PC-3 (cell line): Measurements from ENCODE around the gene CERK. TPM values are rescaled to one million over a fixed set of nuclear protein-coding genes. Genes with fewer than 3 reads are reported as not detected.
"Not testable (repeated sequence)": the region's sequence is repeated elsewhere in the genome, so short reads cannot be mapped to it uniquely, and the experiment has no call there.

Experiments
- ATAC-seq: fragments of 200-7000 bp; cut with Tn5 transposase; 2 replicates; pipeline ENCODE4 v1.9.1; 2020; ENCODE audit warnings: mild to moderate bottlenecking, moderate library complexity
- BruUV-seq: library from RNA; stranded (reverse); fragments of 400-500 nt; replicated peaks from 2 replicates; lab custom pipeline; 2021; lab: Mats Ljungman, UMichigan
- CTCF ChIA-PET: fragments of 300-600 bp; sonication (Branson Sonifier 250); formaldehyde crosslinking; loops from one replicate; lab custom pipeline; 2022; ENCODE audit warnings: antibody characterized with exemption; lab: Charles Lee
- POLR2A ChIA-PET: fragments of 300-600 bp; sonication (Branson Sonifier 250); formaldehyde crosslinking; loops from one replicate; lab custom pipeline; 2022; ENCODE audit warnings: antibody characterized with exemption; ENCODE audit not compliant: unreplicated experiment; lab: Charles Lee
- DNase-seq: peaks from one replicate; pipeline ENCODE4 v3.0.0-alpha.2; 2015
- H2AFZ ChIP-seq: fragments of 300-600 bp; sonication (generic); 2 replicates; pipeline ENCODE4 v1.6.0; 2016; ENCODE audit warnings: antibody characterized with exemption, low read length
- H3F3A ChIP-seq: fragments of 300-600 bp; sonication (generic); one replicate; pipeline ENCODE4 v1.6.0; 2017; ENCODE audit warnings: antibody characterized with exemption, low read length, control low read depth, mild to moderate bottlenecking; ENCODE audit not compliant: unreplicated experiment
- H3K27ac ChIP-seq: fragments of 300-600 bp; sonication (generic); 2 replicates; pipeline ENCODE4 v1.5.1; 2016; ENCODE audit warnings: mild to moderate bottlenecking, low read length
- H3K27me3 ChIP-seq: fragments of 300-600 bp; sonication (generic); 2 replicates; pipeline ENCODE4 v1.6.1; 2016; ENCODE audit warnings: low read length, mixed read lengths
- H3K36me3 ChIP-seq: fragments of 300-600 bp; sonication (generic); 2 replicates; pipeline ENCODE4 v1.6.1; 2016; ENCODE audit warnings: low read depth, mixed run types, low read length, mixed read lengths
- H3K4me1 ChIP-seq: fragments of 300-600 bp; sonication (generic); 2 replicates; pipeline ENCODE4 v1.5.1; 2016; ENCODE audit warnings: low read length; ENCODE audit not compliant: insufficient read depth
- H3K4me2 ChIP-seq: fragments of 300-600 bp; sonication (generic); 2 replicates; pipeline ENCODE4 v1.6.0; 2016; ENCODE audit warnings: low read length
- H3K4me3 ChIP-seq: fragments of 300-600 bp; sonication (generic); 2 replicates; pipeline ENCODE4 v1.5.1; 2016; ENCODE audit warnings: mild to moderate bottlenecking, low read length, mixed read lengths
- H3K79me2 ChIP-seq: fragments of 300-600 bp; sonication (generic); 2 replicates; pipeline ENCODE4 v1.6.1; 2017; ENCODE audit warnings: low read length, mixed read lengths
- H3K9ac ChIP-seq: fragments of 300-600 bp; sonication (generic); 2 replicates; pipeline ENCODE4 v1.6.0; 2016; ENCODE audit warnings: mild to moderate bottlenecking, low read length
- H3K9me2 ChIP-seq: fragments of 300-600 bp; sonication (generic); replicated peaks from 2 replicates; pipeline ENCODE4 v1.6.1; 2016; ENCODE audit warnings: mixed run types, low read length, mixed read lengths
- H3K9me3 ChIP-seq: fragments of 300-600 bp; sonication (generic); 2 replicates; pipeline ENCODE4 v1.6.1; 2016; ENCODE audit warnings: low read length, mixed read lengths
- H4K20me1 ChIP-seq: fragments of 300-600 bp; sonication (generic); 2 replicates; pipeline ENCODE4 v1.6.1; 2016; ENCODE audit warnings: low read length, mixed read lengths
- CTCF ChIP-seq: fragments of 300-600 bp; sonication (generic); conservative IDR thresholded peaks from 2 replicates; pipeline ENCODE4 v1.5.1; 2017; ENCODE audit warnings: antibody characterized with exemption, low read depth, mild to moderate bottlenecking, low read length
- EZH2 ChIP-seq: fragments of 300-600 bp; sonication (generic); IDR thresholded peaks from one replicate; pipeline ENCODE4 v1.6.1; 2017; ENCODE audit warnings: antibody characterized with exemption, mild to moderate bottlenecking, low read length; ENCODE audit not compliant: unreplicated experiment
- EZH2phosphoT487 ChIP-seq: fragments of 300-600 bp; sonication (generic); IDR thresholded peaks from 2 replicates; pipeline ENCODE4 v1.6.1; 2018; ENCODE audit warnings: mild to moderate bottlenecking, antibody characterized with exemption, low read length, borderline replicate concordance
- intact Hi-C: fragments of 100-400 bp; cut with micrococcal nuclease; formaldehyde crosslinking; loops from 2 replicates; pipeline ENCODE4 v1.9.0; 2023
- total RNA-seq: library from RNA; depleted of rRNA; stranded (reverse); fragments of >200 nt; gene quantifications from 2 replicates; pipeline ENCODE4 v1.2.3, GENCODE V29; 2014

Gene CERK
- total RNA-seq, 1 experiment from 2014 or later = 21.6 TPM

GRCh38 chr22:46735747-46736608, 2.1 kb downstream of the CERK start:
- CTCF ChIA-PET = no interaction called here
- no peak overlapping the region for H3K9ac ChIP-seq
- H3K9me2 ChIP-seq = no peaks in the 10 kb centered on the region
- no peaks in the 10 kb centered on the region for H3K27me3 ChIP-seq
- BruUV-seq = no TSS peak
- H4K20me1 ChIP-seq = no peaks in the 10 kb centered on the region
- H3K9me3 ChIP-seq = no peaks in the 10 kb centered on the region
- H3K79me2 ChIP-seq = peaks cover 22% of the 10 kb centered on the region
- no peak overlapping the region for H3K4me2 ChIP-seq
- no peak overlapping the region for H3K27ac ChIP-seq
- no peak overlapping the region for H2AFZ ChIP-seq
- intact Hi-C loops = no loop called here
- no peak for TF ChIP-seq EZH2
- TF ChIP-seq EZH2phosphoT487 = no peak
- TF ChIP-seq CTCF = no peak
- DNase-seq = no peak
- no peak for ATAC-seq
- H3K4me3 ChIP-seq = no peak overlapping the region
- POLR2A ChIA-PET = no interaction called here
- no peaks in the 10 kb centered on the region for H3K4me1 ChIP-seq
- no peaks in the 10 kb centered on the region for H3F3A ChIP-seq
- no peaks in the 10 kb centered on the region for H3K36me3 ChIP-seq

- H3K9me3 ChIP-seq = no peaks in the 10 kb centered on the region
- ChIA-PET POLR2A (no interaction called here), CTCF (no interaction called here)
- H3K36me3 ChIP-seq = no peaks in the 10 kb centered on the region
- H3F3A ChIP-seq = no peaks in the 10 kb centered on the region
- H3K4me2 ChIP-seq = no peak overlapping the region
- no peak for ATAC-seq
- intact Hi-C loops = no loop called here
- BruUV-seq = no TSS peak
- no peaks in the 10 kb centered on the region for H3K4me1 ChIP-seq
- H3K79me2 ChIP-seq = peaks cover 22% of the 10 kb centered on the region
- no peaks in the 10 kb centered on the region for H3K9me2 ChIP-seq
- H4K20me1 ChIP-seq = no peaks in the 10 kb centered on the region
- H3K9ac ChIP-seq = no peak overlapping the region
- H2AFZ ChIP-seq = no peak overlapping the region
- no peak overlapping the region for H3K4me3 ChIP-seq
- H3K27ac ChIP-seq = no peak overlapping the region
- TF ChIP-seq CTCF (no peak), EZH2 (no peak), EZH2phosphoT487 (no peak)
- H3K27me3 ChIP-seq = no peaks in the 10 kb centered on the region
- DNase-seq = no peak
Observed at GRCh38 chr22:46734830-46735453, 3.1 kb downstream of the CERK start.

GRCh38 chr22:46734213-46734722, 3.8 kb downstream of the CERK start:
- H2AFZ ChIP-seq, intact Hi-C loops, H3K4me2 ChIP-seq, H3K9me2 ChIP-seq, H4K20me1 ChIP-seq, H3K4me3 ChIP-seq, ATAC-seq, POLR2A ChIA-PET, CTCF ChIA-PET, BruUV-seq, H3F3A ChIP-seq, H3K4me1 ChIP-seq, H3K9ac ChIP-seq, DNase-seq, H3K27ac ChIP-seq, H3K36me3 ChIP-seq, H3K27me3 ChIP-seq, H3K9me3 ChIP-seq: not testable (repeated sequence)
- peaks cover 22% of the 10 kb centered on the region for H3K79me2 ChIP-seq
